ENCODE data around the gene ZG16. TPM values are rescaled to one million over a fixed set of nuclear protein-coding genes. Genes with fewer than 3 reads are reported as not detected.
"Not testable (repeated sequence)": the region's sequence is repeated elsewhere in the genome, so short reads cannot be mapped to it uniquely, and the experiment has no call there.

Gene ZG16
- polyA plus RNA-seq, 1 experiment = not detected

GRCh38 chr16:29774730-29775129 lies 3.3 kb upstream of the ZG16 start:
- no peak for DNase-seq (ENCODE audit: low read depth)
- TF ChIP-seq CTCF (IDR thresholded peaks at IDR 0.05; ENCODE audit: insufficient read depth, low read depth, low read length) = no peak
- no peak overlapping the region for H3K4me3 ChIP-seq (ENCODE audit: low read depth, low read length)
- peaks cover 6% of the 10 kb centered on the region for H3K27me3 ChIP-seq (ENCODE audit: control insufficient read depth, insufficient read depth, low read length)
- ChIA-PET CTCF (interaction anchor here (0.6 to 2.0 kb wide), 4 partner anchors 10 to 60 kb away, joined by 3 to 11 read pairs (median 3); partner anchors contain the start of gene KIF22), POLR2A (no interaction called here)
- no peaks in the 10 kb centered on the region for H3K36me3 ChIP-seq (ENCODE audit: control insufficient read depth, insufficient read depth, low read length)

GRCh38 chr16:29775742-29776408 lies 2.2 kb upstream of the ZG16 start:
- Histone ChIP-seq H3K27me3 (ENCODE audit: control insufficient read depth, insufficient read depth, low read length) (peaks cover 2% of the 10 kb centered on the region; the same call in 1 of the 2 replicates), H3K36me3 (ENCODE audit: control insufficient read depth, insufficient read depth, low read length) (no peaks in the 10 kb centered on the region), H3K4me3 (ENCODE audit: low read depth, low read length) (no peak overlapping the region)
- ChIA-PET POLR2A (no interaction called here), CTCF (interaction anchor here (1.0 kb wide), 2 partner anchors 9 to 37 kb away, joined by 3 read pairs; no protein-coding TSS in a partner anchor)
- no peak for TF ChIP-seq CTCF (IDR thresholded peaks at IDR 0.05; ENCODE audit: insufficient read depth, low read depth, low read length)
- no peak for DNase-seq (ENCODE audit: low read depth)

- no peak overlapping the region for H3K4me3 ChIP-seq (ENCODE audit: low read depth, low read length)
- peaks cover 6% of the 10 kb centered on the region for H3K27me3 ChIP-seq (ENCODE audit: control insufficient read depth, insufficient read depth, low read length)
- no peak for DNase-seq (ENCODE audit: low read depth)
- POLR2A ChIA-PET = no interaction called here
- no peak for TF ChIP-seq CTCF (IDR thresholded peaks at IDR 0.05; ENCODE audit: insufficient read depth, low read depth, low read length)
- CTCF ChIA-PET = interaction anchor here (1.0 kb wide), 1 partner anchor 11 kb away, joined by 4 read pairs; the partner anchor contains the start of gene KIF22
- no peaks in the 10 kb centered on the region for H3K36me3 ChIP-seq (ENCODE audit: control insufficient read depth, insufficient read depth, low read length)
Observed at GRCh38 chr16:29779474-29779873, 1.4 kb downstream of the ZG16 start.

- H3K27me3 ChIP-seq (ENCODE audit: control insufficient read depth, insufficient read depth, low read length); DNase-seq (ENCODE audit: low read depth); H3K4me3 ChIP-seq (ENCODE audit: low read depth, low read length); H3K36me3 ChIP-seq (ENCODE audit: control insufficient read depth, insufficient read depth, low read length): not testable (repeated sequence)
- ChIA-PET POLR2A (interaction anchor here (0.5 kb wide), 1 partner anchor 41 kb away, joined by 15 read pairs; no protein-coding TSS in a partner anchor), CTCF (interaction anchor here (1.5 to 4.2 kb wide), 2 partner anchors 13 to 20 kb away, joined by 4 to 22 read pairs; no protein-coding TSS in a partner anchor)
Observed at GRCh38 chr16:29783094-29783953, 5.3 kb downstream of the ZG16 start.

- CTCF ChIA-PET = interaction anchor here (0.9 to 4.2 kb wide), 10 partner anchors 8 to 239 kb away, joined by 3 to 22 read pairs (median 6); partner anchors contain the start of genes C16orf92 and MVP
Observed at GRCh38 chr16:29784157-29784556, 6.1 kb downstream of the ZG16 start.

More at GRCh38 chr16:29784157-29784556, 6.1 kb downstream of the ZG16 start:
- DNase-seq (ENCODE audit: low read depth) = no peak
- TF ChIP-seq CTCF (IDR thresholded peaks at IDR 0.05; ENCODE audit: insufficient read depth, low read depth, low read length) = no peak
- Histone ChIP-seq H3K27me3 (ENCODE audit: control insufficient read depth, insufficient read depth, low read length) (peaks cover 4% of the 10 kb centered on the region; the same call in 1 of the 2 replicates), H3K4me3 (ENCODE audit: low read depth, low read length) (no peak overlapping the region), H3K36me3 (ENCODE audit: control insufficient read depth, insufficient read depth, low read length) (no peaks in the 10 kb centered on the region)
- POLR2A ChIA-PET = interaction anchor here (0.5 kb wide), 1 partner anchor 40 kb away, joined by 15 read pairs; no protein-coding TSS in a partner anchor

All from BJ (cell line).